Mucosa of descending colon (tissue), 3 donors: Measurements from ENCODE around the gene ANLN. TPM values are rescaled to one million over a fixed set of nuclear protein-coding genes. Genes with fewer than 3 reads are reported as not detected.

Experiments used
- ATAC-seq: fragments of 200-7000 bp; cut with Tn5 transposase; one replicate; pipeline ENCODE4 v1.9.1; 2020; ENCODE audit warnings: mild to moderate bottlenecking, moderate library complexity
- DNase-seq, 3 donors: peaks; one replicate each; pipeline ENCODE4 v3.0.0-alpha.2; 2020
- H3K36me3 ChIP-seq: fragments of 200-600 bp; one replicate; pipeline ENCODE4 v1.8.0; 2021; ENCODE audit warnings: low read depth, mild to moderate bottlenecking
- H3K4me1 ChIP-seq: fragments of 200-600 bp; one replicate; pipeline ENCODE4 v1.8.0; 2021; ENCODE audit warnings: low read depth, mild to moderate bottlenecking
- H3K4me3 ChIP-seq: fragments of 200-600 bp; one replicate; pipeline ENCODE4 v1.8.0; 2021; ENCODE audit warnings: mild to moderate bottlenecking
- H3K9me3 ChIP-seq: fragments of 200-600 bp; one replicate; pipeline ENCODE4 v1.8.0; 2021; ENCODE audit warnings: mild to moderate bottlenecking
- CTCF ChIP-seq: fragments of 200-600 bp; IDR thresholded peaks from one replicate; pipeline ENCODE4 v1.8.0; 2022; ENCODE audit warnings: antibody characterized with exemption, mild to moderate bottlenecking
- intact Hi-C, 2 donors: fragments of 100-400 bp; cut with DNase I in 1 of 2; cut with micrococcal nuclease in 1 of 2; formaldehyde crosslinking; loops; one replicate each; pipeline versions ENCODE4 v1.11.0 to v1.11.1; 2022; cut with DNase I, micrococcal nuclease
- total RNA-seq, 3 donors: library from RNA; stranded (reverse); fragmentation: NEBNext Ultra II Directional in 2 of 3; extraction: Animal tissue kit (Norgen Biotek cat#: 25700) in 2 of 3; gene quantifications; one replicate each; pipeline versions ENCODE4 v1.2.1 to v1.2.4, GENCODE V29; 2021 to 2023
- donor health status: DM: no; HTN: no; CAD: no; lungs with moderate emphysema.
- donor health status: DM: no; HTN: no; CAD: no.
- donor health status: DM: no; HTN: yes; CAD: no.

Gene ANLN
- total RNA-seq, 3 donors from 2014 or later, result 3.8 to 23.7 (median 6.4) TPM

DNA sequence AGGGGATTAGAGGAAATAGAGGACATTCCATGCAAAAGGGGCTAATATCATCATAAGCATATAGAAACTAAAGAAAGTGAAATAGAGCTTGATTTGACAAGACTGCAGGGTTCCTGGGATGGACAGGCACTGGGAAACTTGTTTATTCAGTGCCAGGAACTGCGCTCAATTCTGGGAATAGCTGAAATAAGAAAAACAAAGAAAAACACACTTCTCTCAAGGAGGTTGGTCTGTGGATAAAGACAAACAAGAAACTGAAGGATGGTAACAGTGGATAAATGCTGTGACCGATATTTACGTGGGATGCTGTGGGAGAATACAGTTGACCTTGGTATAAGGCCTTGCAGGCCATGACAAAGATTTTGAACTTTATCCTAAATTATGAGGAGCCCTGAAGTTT lies 40.9 kb upstream of the ANLN start:
- ATAC-seq (no peak), DNase-seq (no peak)
- Histone ChIP-seq H3K36me3 (no peaks in the 10 kb centered on the region), H3K4me3 (no peak overlapping the region), H3K4me1 (no peaks in the 10 kb centered on the region), H3K9me3 (no peaks in the 10 kb centered on the region)
- no peak for TF ChIP-seq CTCF
- intact Hi-C loops, result no loop called here

DNA sequence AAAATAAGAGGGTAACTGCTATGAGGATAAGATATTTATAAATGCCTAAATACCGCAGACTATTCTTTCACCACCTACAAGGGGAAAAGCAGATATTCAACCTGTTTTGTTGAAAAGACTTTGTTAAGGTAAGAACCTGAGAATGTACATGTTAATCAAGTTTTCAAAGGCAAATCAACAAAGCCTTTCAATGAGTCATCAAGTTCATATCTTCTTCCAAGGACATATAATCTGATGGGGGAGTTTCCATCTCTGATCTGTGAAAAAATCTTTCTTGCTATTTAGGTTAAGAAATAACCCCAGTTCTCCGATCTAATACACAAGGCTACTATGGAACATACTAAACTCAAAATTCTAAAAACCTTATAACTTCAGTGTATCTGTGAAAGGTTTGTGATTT lies 40.0 kb upstream of the ANLN start:
- TF ChIP-seq CTCF, result no peak
- no peak for ATAC-seq
- H3K36me3 ChIP-seq, result no peaks in the 10 kb centered on the region
- no peak overlapping the region for H3K4me3 ChIP-seq
- intact Hi-C loops, result no loop called here
- no peaks in the 10 kb centered on the region for H3K9me3 ChIP-seq
- DNase-seq, result no peak
- H3K4me1 ChIP-seq, result no peaks in the 10 kb centered on the region

GRCh38 chr7:36355490-36355889 lies 34.2 kb upstream of the ANLN start:
- no peak overlapping the region for H3K4me3 ChIP-seq
- no peaks in the 10 kb centered on the region for H3K36me3 ChIP-seq
- intact Hi-C loops, result no loop called here
- no peak for TF ChIP-seq CTCF
- ATAC-seq, result no peak
- no peaks in the 10 kb centered on the region for H3K9me3 ChIP-seq
- no peak for DNase-seq
- H3K4me1 ChIP-seq, result no peaks in the 10 kb centered on the region

GRCh38 chr7:36357054-36357453 lies 32.6 kb upstream of the ANLN start:
- DNase-seq, result no peak
- no peak for ATAC-seq
- intact Hi-C loops, result no loop called here
- no peak overlapping the region for H3K4me3 ChIP-seq
- H3K4me1 ChIP-seq, result no peaks in the 10 kb centered on the region
- H3K36me3 ChIP-seq, result no peaks in the 10 kb centered on the region
- no peak for TF ChIP-seq CTCF
- no peaks in the 10 kb centered on the region for H3K9me3 ChIP-seq

DNA sequence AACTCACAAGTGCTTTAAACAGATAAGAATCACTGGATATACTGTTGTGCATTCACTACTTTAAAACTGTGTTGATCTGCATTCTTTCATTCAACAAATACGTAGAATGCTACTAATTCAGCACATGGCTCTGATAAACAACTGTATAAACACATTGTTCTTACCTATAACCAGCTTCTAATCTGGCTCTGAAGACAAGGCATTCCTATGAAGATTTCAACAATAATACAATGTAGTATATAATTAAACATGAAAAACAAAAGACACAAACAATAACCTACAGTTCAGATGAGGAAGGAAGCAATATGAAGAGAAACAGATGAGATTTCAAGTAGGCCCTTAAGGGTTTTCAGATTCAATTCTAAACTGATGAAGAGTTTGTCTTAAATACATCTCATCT lies 31.1 kb upstream of the ANLN start:
- ATAC-seq, result no peak
- intact Hi-C loops, result no loop called here
- no peak for TF ChIP-seq CTCF
- H3K9me3 ChIP-seq, result no peaks in the 10 kb centered on the region
- DNase-seq, result no peak
- H3K36me3 ChIP-seq, result no peaks in the 10 kb centered on the region
- H3K4me3 ChIP-seq, result no peak overlapping the region
- no peaks in the 10 kb centered on the region for H3K4me1 ChIP-seq

DNA sequence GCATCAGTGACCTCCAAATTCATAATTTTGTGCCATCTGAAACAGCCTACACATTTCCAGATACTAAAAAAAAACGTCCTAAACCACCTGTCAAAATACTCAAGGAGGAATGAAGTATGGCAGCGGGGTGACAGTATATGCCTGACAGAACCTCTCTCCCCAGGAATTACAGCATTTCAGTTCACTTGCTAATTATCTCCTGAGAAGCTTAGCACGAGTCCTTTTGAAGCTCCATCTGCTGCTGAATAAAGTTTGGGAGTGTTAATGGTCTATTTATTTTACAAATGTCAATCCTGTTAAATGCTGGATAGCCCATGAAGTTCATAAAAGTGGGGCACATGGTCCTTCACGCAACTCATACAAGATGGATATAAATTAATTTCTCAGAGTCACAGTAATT lies 29.4 kb upstream of the ANLN start:
- Histone ChIP-seq H3K36me3 (no peaks in the 10 kb centered on the region), H3K4me1 (no peaks in the 10 kb centered on the region), H3K4me3 (no peak overlapping the region), H3K9me3 (no peaks in the 10 kb centered on the region)
- ATAC-seq (no peak), DNase-seq (no peak)
- no peak for TF ChIP-seq CTCF
- intact Hi-C loops, result no loop called here
